GM18868 (cell line): ENCODE data around the gene SNAI3.

Experiments used
- ATAC-seq: cut with Tn5 transposase; IDR thresholded peaks from one replicate; pipeline ENCODE4 v1.9.1; 2021; ENCODE audit warnings: mild to moderate bottlenecking, moderate library complexity; ENCODE audit not compliant: unreplicated experiment

The SNAI3 gene

DNA sequence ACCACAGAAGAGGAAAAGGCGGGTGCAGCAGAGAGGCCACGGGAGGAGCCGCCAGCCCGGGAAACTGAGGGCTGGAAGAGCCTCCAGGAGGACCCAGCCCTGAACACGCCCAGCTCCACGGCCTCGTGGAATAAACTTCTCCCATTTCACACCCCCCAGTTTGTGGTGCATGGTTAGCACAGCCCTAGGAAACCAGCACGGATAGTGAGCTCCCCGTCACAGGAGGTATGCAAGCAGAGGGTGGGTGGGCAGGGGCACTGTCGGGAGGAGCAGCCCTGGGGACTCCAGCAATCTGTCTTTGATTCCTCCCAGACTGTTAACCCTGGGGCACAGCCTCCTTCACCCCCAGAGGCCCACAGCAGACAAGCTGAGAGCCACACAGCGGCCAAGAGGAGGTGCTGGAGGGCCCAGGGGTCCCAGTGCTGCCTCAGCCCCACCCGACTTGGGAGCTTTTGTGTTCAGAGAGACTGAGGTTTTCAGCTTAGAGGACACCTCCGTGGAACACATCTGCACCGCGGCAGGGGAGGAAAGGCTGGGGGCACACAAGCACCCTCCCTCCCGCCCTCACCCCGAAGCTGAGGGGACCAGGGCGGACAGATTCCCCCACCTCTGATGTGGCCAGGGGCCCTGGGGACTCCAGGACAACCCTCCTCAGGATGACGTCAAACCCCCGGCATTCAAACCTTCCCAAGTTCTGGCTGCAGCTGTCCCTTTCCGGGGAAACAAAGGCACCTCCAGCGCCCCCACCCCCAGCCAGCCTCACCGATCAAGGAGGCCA lies 49.6 kb downstream of the SNAI3 start:
- ATAC-seq: no peak

DNA sequence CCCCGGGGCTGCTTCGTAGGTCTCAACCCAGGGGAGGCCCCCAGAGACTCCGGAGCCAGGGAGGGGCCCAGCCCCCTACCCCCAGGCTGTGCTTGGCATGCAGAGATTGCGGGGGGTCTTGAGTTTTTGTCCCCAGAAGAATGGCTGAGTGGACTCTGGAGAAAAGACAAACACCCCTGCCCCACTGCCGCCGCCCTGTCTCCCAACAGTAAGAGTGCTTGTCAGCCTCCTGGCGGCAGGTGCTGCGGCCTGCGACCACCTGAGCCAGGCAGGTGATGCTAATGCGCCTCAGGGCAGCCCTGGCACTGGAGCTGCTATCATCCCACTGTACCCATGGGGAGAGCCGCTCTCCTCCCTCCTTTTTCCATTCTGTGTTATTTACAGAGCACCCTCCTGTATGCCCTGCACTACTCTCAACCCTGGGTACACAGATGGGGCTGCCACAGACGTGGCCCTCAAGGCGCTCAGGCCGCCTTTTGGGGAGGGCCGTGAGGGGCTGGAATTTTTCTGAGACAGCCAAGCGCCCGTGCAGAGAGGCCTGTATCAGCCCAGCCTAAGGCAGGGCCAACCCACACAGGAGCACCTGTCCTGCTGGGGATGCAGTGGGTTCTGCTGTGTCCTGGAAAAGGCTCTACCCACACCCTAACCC lies 50.5 kb downstream of the SNAI3 start:
- no peak for ATAC-seq

DNA sequence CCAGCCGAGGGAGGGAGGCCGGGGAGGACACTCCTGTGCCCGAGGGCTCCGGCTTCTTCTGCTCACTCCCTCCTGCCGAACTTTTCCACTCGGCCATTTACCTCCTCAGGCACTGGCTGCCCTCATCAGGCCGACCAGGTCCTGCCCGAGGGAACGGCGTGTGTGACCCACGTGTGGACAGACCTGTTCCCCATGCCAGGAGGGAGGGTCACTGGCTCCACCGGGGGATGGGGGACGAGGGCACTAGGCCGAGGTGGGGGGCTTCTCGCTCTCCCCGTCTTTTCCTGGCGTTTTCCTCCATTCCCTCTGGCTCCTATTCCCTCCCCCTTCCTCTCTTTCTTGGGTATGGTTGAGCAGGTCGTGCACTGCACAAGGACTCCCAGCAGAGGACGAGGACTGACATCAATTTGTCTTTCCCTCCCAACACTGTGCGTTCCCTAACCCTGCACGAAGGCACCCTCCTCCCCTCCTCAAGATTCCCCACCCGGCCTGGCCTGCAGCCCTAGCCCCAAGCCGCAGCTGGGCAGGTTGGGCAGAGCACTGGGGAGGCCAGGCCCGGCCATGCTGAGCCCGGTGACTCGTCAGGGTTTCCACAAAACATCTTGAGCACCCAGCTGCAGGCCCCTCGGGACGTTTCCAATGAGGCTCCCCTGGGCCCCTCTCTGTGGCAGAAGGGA lies 51.2 kb downstream of the SNAI3 start:
- no peak for ATAC-seq

DNA sequence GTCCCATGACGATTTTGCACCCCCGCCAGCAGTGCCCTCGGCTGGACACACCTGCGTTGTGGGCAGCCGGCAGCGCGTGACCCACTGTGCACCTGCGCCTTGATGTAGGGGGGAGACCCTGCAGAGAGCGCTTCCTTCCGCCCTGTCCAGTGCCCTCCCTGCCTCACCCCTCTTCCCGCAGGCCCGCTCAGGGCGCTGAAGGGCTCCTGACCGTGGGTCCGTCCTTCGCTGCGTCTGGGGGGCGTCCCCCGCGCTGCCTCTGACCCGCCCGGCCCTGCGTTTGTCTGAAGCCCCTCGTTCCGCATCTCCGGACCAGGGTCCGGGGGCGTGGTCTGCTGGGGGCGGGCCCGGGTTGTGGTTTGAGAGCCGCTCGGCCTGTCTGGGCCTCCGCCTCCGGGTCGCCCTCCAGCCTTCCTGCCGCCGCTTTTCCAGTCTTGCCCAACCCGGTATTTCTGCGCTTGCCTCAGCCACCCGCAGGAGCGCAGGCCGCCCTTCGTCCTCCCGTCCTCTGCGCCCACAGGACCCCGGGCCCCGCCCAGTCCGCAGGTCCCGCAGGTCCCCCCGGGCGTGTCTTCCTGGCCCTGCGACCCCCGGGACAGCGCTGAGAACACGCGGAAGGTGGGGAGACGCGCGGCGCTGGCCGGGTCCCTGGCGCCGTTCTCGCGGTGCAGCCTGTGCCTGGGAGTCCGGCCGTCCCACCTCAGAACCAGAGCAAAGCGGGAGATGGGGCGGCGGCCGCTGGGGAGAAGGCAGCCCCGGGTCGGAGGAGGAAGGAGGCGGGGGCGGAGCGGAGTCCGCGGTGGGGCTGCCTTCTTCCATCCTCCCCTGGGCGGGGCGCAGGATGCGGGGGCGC lies 51.9 kb downstream of the SNAI3 start:
- ATAC-seq: peak; percentile 32

DNA sequence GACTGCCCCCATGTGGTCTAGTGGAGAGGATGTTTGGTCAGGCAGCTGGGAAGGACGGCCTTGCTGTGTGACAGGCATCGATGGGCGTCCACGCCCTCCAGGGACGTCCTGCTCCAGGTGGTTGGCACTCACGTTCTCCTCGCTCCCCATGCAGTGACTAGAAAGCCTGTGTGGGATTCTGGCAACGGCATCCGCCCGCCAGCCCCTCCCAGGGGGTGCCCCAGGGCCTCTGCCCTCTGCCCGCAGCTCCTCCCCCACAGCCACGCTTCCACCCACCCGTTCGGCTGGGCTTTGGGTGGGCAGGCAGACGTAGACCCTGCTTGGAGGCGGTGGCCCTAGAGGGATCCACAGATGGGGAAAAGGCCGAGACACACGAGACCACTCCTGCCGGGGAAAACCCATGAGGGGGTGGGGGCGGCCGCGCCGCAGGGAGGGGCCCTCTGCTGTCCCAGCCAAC lies 52.6 kb downstream of the SNAI3 start:
- peak; percentile 26 for ATAC-seq

DNA sequence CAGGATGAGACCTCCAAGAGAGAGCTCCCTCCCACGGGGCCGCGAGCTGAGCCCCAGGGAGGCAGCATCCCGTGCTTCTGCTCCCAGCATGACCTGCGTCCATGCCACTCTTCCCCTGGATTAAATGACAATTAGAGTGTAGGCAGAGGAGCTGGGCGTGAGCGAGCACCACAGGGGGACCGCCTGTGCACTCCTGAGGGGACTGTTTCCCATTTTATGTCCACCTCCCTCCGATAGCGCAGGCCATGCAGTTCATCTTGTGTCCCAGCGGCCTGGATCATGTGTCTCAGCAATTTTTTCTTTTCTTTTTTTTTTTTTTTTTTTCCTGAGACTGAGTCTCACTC lies 53.7 kb downstream of the SNAI3 start:
- no peak for ATAC-seq

DNA sequence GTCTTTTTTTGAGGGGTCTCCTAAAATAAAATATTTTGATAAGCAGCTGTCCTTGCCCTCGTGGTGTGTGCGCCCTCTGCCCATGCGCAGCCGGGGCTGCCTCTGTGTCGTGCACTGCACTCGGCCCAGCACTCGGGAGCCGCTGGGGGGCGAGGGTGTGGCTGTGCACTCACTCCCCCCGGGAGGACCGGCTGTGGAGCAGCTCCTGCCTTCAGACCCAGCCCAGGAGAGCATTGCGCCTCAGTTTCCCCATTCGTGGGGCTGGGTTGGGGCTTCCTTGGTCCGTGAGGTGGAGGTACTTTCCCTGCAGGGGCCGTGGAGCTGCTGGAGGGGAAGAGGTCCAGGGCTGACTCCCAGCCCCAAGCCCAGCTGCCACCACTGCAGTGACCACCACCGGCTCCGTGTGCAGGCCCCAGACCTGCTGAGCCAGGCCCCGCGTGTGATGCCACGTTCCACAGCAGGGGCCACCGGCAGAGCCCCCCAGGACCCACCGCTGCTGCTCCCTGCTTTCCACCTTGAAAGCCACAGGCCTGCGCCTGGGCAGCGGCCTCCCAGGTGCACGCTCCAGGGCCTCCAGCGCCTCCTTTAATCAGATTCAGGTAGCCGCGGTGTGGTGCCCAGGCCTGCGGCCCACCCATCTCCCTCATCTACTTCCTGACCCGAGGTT lies 54.3 kb downstream of the SNAI3 start:
- no peak for ATAC-seq

DNA sequence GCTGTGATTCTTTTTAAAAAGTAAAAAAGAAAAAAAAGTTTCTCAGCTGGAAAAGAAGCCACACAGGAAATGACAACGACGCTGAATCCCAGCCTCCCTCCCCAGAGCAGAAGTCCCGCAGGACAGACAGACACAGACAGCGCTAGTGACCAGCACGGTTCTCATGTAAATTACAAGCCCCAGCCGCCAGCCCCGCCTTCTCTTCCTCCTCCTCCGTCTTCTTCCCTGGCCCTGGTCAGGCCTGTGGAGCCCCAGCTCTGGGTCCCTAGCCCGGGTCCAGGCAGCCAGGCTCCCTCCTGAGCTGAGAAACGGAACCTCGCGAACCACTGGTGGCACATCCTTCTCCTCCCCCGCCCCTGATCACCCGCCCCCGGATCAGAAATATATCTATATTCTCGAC lies 54.9 kb downstream of the SNAI3 start:
- no peak for ATAC-seq

DNA sequence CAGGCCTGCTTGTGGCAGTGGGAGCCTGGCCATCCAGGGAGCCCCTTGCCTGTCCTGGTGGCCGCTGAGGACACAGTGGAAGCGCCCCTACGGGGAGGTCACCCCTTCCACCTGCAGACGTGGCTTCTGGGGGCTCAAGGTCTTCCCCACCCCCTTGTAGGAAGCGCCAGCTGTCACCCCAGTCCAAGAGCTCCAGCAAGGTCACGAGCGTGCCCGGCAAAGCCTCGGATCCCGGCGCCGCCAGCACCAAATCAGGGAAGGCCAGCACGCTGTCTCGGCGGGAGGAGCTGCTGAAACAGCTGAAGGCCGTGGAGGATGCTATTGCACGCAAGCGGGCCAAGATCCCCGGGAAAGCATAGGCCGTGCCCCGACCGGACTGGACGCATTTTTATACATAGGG lies 55.4 kb downstream of the SNAI3 start:
- no peak for ATAC-seq

DNA sequence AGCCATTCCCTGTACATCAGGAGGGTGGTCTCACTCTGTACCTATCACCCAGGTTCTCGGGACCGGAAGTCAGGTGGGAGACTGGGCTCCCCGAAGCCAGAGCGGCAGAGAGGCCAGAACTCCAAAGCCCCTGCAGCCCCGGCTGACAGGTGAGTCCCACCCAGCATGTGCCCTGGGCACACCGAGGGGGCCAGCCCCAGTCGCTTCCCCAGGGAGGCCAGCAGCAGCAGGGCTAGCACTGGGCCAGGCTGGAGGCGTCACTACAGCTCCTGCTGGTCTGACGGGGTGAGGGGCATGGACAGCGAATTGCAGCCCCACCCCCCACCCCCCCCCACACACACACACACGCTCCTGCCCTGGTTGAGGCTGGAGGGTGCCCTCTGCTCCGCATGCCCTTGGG lies 55.9 kb downstream of the SNAI3 start:
- no peak for ATAC-seq

DNA sequence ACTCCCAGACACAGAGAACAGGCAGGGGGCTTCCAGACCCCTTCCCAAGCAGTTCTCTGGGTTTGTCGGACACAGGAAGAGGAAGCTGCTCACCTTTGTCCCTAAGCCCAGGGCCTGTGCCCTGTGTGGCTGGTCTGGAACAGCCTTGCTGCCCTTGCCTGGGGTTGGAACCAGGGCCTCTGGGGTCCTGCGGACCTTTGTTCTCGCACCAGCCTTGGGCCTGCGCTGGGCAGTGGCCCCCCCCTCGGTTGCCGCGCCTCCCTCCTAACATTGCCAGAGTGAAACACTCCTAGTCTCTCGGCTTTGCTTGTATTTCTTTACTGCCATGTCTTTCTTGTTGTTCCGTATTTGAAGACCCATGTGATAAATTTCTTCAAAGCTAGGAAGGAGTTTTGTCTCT lies 56.5 kb downstream of the SNAI3 start:
- no peak for ATAC-seq

DNA sequence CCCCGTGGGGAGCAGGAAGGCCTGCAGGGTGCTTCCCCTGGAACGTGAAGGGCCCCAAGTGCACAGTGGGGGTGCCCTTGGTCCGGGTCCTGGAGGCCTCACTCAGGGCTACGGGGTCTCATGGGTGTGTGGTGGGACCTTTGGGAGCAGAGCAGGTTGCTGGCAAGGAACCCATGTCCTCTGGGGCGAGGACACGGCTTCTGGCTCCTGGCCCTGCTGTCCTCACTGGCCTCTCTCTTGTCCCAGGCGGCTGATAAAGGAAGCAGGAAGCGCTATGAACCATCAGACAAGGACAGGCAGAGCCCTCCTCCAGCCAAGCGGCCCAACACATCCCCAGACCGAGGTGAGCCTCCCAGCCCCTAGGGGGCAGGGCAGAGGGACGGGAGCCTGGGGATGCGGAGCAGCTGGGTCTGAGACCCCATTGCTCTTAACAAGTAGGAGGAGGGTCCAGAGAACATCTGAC lies 57.8 kb downstream of the SNAI3 start:
- ATAC-seq: no peak
